DOHH2 (cell line): ENCODE data around the gene SLC41A1.

Source experiments
- EZH2phosphoT487 ChIP-seq: fragments of 200-600 bp; sonication (generic); IDR thresholded peaks from 2 replicates; pipeline ENCODE4 v1.6.1; 2017; ENCODE audit warnings: borderline replicate concordance, mild to moderate bottlenecking, antibody characterized with exemption, low read length, moderate library complexity, mixed read lengths
- TF ChIP-seq, protein P1 (sequence below): fragments of 200-600 bp; sonication (generic); IDR thresholded peaks from one replicate; pipeline ENCODE4 v1.5.1; 2014; ENCODE audit warnings: antibody characterized with exemption, mild to moderate bottlenecking, low read depth, low read length; ENCODE audit not compliant: poor library complexity, severe bottlenecking

- TF ChIP-seq, protein P1, sequence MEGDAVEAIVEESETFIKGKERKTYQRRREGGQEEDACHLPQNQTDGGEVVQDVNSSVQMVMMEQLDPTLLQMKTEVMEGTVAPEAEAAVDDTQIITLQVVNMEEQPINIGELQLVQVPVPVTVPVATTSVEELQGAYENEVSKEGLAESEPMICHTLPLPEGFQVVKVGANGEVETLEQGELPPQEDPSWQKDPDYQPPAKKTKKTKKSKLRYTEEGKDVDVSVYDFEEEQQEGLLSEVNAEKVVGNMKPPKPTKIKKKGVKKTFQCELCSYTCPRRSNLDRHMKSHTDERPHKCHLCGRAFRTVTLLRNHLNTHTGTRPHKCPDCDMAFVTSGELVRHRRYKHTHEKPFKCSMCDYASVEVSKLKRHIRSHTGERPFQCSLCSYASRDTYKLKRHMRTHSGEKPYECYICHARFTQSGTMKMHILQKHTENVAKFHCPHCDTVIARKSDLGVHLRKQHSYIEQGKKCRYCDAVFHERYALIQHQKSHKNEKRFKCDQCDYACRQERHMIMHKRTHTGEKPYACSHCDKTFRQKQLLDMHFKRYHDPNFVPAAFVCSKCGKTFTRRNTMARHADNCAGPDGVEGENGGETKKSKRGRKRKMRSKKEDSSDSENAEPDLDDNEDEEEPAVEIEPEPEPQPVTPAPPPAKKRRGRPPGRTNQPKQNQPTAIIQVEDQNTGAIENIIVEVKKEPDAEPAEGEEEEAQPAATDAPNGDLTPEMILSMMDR = no peak
- no peak for TF ChIP-seq EZH2phosphoT487
These were observed 46.4 kb downstream of the SLC41A1 start for GRCh38 chr1:205766570-205766969.
